Uterus (tissue), 2 donors: ENCODE results near the gene P2RX7.

ENCODE experiments used
- CTCF ChIP-seq, 4 experiments: fragments of 200-600 bp in 2 of 4; fragments of 450-650 bp in 2 of 4; sonication (generic) in 2 of 4; IDR thresholded peaks; one replicate each; pipeline ENCODE4 v1.5.1; 2016 to 2019; ENCODE audit warnings: antibody characterized with exemption in 4 of 4, mild to moderate bottlenecking in 2 of 4, moderate library complexity in 1 of 4
- POLR2A ChIP-seq, 2 donors: fragments of 450-650 bp; IDR thresholded peaks; one replicate each; pipeline ENCODE4 v1.6.1; 2016; ENCODE audit warnings: antibody characterized with exemption in 2 of 2, mild to moderate bottlenecking in 1 of 2, moderate library complexity in 1 of 2

GRCh38 chr12:121112496-121112895, 20.2 kb upstream of the P2RX7 start:
- TF ChIP-seq CTCF (IDR thresholded peaks at IDR 0.05) (no peak), POLR2A (IDR thresholded peaks at IDR 0.05) (no peak)
